ENCODE data around the gene BSX. TPM values are rescaled to one million over a fixed set of nuclear protein-coding genes. Genes with fewer than 3 reads are reported as not detected.

BSX gene
- not detected in 2 replicates for total RNA-seq

- H3K36me3 Mint-ChIP-seq (ENCODE audit: low read depth), result peaks cover 8% of the 10 kb centered on the region
- peaks cover 15% of the 10 kb centered on the region for H3K9me3 Mint-ChIP-seq
- peaks cover 25% of the 10 kb centered on the region for H3K4me1 Mint-ChIP-seq
- peak; percentile 87 for DNase-seq
- peaks cover 87% of the 10 kb centered on the region for H3K27me3 Mint-ChIP-seq
- intact Hi-C loops (cut with micrococcal nuclease), result loop anchor here (2.0 to 5.0 kb wide), 3 partner anchors 73 to 1886 kb away; partner anchors contain the start of genes JHY and ROBO3
- H3K4me3 Mint-ChIP-seq, result no peak within 1 kb of the TSS
- H3K27ac Mint-ChIP-seq, result no peak within 1 kb of the TSS
Measured at GRCh38 chr11:122981388-122982264, at the start of gene BSX. Gene BSX, minus strand, starts transcription at chr11:122981834. Its CDS starts 163 bp downstream, at chr11:122981671.

GRCh38 chr11:123030517-123030916, 48.9 kb upstream of the BSX start:
- Mint-ChIP-seq H3K27ac (no peak overlapping the region), H3K27me3 (peaks cover 7% of the 10 kb centered on the region), H3K36me3 (ENCODE audit: low read depth) (no peaks in the 10 kb centered on the region), H3K4me1 (no peaks in the 10 kb centered on the region), H3K9me3 (no peaks in the 10 kb centered on the region), H3K4me3 (no peak overlapping the region)
- intact Hi-C loops (cut with micrococcal nuclease), result no loop called here
- no peak for DNase-seq

DNA sequence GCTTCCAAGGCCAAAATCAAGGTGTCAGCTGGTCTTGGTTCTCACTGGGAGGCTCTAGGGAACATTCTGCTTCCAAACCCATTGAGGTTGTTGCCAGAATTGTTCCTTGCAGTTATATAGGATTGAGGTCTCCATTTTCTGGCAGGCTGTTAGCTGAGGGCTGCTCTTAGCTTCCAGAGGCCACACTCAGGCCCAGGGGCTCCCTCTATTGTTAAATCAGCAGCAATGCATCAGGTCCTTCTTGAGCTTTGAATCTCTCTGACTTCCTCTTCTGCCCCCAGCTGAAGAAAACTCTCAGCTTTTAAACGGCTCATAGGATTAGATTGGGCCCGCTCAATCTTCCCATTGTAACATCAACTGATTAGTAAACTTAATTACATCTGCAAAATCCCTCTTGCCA, 39.3 kb upstream of the BSX start:
- Mint-ChIP-seq H3K4me3 (no peak overlapping the region), H3K36me3 (ENCODE audit: low read depth) (no peaks in the 10 kb centered on the region), H3K27ac (no peak overlapping the region), H3K4me1 (peaks cover 6% of the 10 kb centered on the region), H3K27me3 (peaks cover 23% of the 10 kb centered on the region), H3K9me3 (no peaks in the 10 kb centered on the region)
- intact Hi-C loops (cut with micrococcal nuclease), result loop anchor here (2.0 kb wide), 1 partner anchor 34 kb away; no protein-coding TSS in a partner anchor
- peak; percentile 76 for DNase-seq

- H3K4me3 Mint-ChIP-seq, result no peak overlapping the region
- H3K36me3 Mint-ChIP-seq (ENCODE audit: low read depth), result no peaks in the 10 kb centered on the region
- peaks cover 22% of the 10 kb centered on the region for H3K27me3 Mint-ChIP-seq
- no peak for DNase-seq
- no peaks in the 10 kb centered on the region for H3K9me3 Mint-ChIP-seq
- H3K4me1 Mint-ChIP-seq, result peaks cover 6% of the 10 kb centered on the region
- H3K27ac Mint-ChIP-seq, result no peak overlapping the region
- intact Hi-C loops (cut with micrococcal nuclease), result no loop called here
Measured at GRCh38 chr11:123018702-123019101, 37.1 kb upstream of the BSX start.

GRCh38 chr11:123011510-123011909, 29.9 kb upstream of the BSX start:
- Mint-ChIP-seq H3K4me1 (no peaks in the 10 kb centered on the region), H3K4me3 (no peak overlapping the region), H3K27ac (no peak overlapping the region), H3K27me3 (peaks cover 19% of the 10 kb centered on the region), H3K9me3 (no peaks in the 10 kb centered on the region), H3K36me3 (ENCODE audit: low read depth) (no peaks in the 10 kb centered on the region)
- intact Hi-C loops (cut with micrococcal nuclease), result no loop called here
- DNase-seq, result no peak

DNA sequence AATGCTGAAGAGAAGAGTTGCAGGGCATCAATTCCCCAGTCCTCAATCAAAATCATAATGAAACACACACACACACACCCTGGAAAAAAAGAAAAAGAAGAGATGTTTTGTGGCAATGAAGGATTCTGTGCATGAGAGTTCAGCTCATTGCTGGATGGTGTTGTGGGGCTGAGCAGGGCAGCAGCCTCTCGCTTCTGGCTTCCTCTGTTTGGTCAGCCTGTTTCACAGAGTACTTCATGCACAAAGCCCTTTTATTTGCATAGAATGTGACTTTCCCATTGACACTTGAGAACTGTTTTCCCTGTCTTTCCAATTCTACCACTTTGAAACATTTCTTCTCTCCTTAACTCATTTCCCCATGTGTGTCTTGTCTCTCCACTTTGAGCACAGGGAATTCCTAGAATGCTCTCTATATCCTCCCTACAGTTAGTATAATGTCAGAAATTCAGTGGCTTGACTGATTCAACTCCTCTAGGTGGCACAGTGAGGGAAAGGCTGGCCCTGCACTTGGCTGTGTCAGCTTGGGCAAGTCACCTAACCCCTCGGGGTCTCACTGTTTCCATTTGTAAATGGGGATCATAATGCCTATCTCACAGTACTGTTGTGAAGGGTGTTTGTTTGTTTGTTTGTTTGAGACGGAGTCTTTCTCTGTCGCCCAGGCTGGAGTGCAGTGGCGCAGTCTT, 25.4 kb upstream of the BSX start:
- peaks cover 10% of the 10 kb centered on the region for H3K27me3 Mint-ChIP-seq
- H3K27ac Mint-ChIP-seq, result no peak overlapping the region
- H3K4me1 Mint-ChIP-seq, result no peaks in the 10 kb centered on the region
- DNase-seq, result no peak
- intact Hi-C loops (cut with micrococcal nuclease), result no loop called here
- no peaks in the 10 kb centered on the region for H3K36me3 Mint-ChIP-seq (ENCODE audit: low read depth)
- H3K9me3 Mint-ChIP-seq, result no peaks in the 10 kb centered on the region
- H3K4me3 Mint-ChIP-seq, result no peak overlapping the region

DNA sequence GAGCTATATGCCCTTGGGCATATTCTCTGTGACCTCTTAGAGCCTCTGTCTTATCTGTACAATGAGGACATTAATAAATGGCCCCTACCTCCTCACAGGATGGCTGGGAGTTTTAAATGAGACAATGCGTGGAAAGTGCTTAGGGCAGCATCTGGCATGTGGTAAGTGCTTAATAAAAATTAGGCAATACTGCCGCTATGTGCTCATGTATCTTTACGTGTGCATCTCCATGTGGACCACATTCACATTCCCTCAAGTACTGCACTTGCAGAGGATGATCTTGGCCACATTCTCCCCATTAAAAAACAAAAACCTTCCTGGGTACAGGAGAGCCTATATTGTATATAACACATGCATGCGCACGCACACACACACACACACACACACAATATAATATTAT, 19.1 kb upstream of the BSX start:
- H3K4me1 Mint-ChIP-seq, result no peaks in the 10 kb centered on the region
- intact Hi-C loops (cut with micrococcal nuclease), result no loop called here
- H3K4me3 Mint-ChIP-seq, result no peak overlapping the region
- no peaks in the 10 kb centered on the region for H3K36me3 Mint-ChIP-seq (ENCODE audit: low read depth)
- H3K27me3 Mint-ChIP-seq, result peaks cover 26% of the 10 kb centered on the region
- DNase-seq, result no peak
- no peak overlapping the region for H3K27ac Mint-ChIP-seq
- no peaks in the 10 kb centered on the region for H3K9me3 Mint-ChIP-seq

DNA sequence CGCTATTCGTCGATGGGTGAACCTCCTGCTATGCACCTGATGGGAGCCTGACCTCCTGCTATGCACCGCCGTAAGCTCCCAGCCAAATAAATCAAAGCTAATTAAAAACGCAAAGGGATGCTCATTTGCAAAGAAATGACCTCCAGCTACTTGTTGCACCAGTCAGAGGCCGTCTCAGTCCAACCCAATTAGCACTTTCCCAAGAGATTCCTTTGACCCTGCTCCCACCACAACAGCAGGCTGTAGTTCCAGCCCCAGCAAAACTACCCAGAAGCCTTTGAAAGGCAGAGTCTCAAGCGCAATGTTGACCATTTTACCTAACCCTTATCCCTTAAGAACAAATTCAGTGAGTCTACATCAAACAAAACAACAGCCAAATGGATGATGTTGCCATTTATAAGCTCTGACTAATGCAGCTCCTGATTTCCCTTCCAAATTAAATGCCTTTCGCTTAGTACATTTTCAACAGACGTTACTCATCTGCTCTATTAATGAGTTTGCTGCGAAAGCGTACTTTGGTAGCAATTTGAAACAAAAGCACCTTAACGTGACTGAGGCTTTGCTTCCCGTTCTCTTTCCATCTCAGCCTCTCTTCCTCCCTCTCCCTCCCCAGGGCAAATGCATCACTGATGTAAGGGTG, 17.2 kb upstream of the BSX start:
- Mint-ChIP-seq H3K4me3 (no peak overlapping the region), H3K27me3 (peaks cover 31% of the 10 kb centered on the region), H3K36me3 (ENCODE audit: low read depth) (no peaks in the 10 kb centered on the region), H3K27ac (no peak overlapping the region), H3K9me3 (no peaks in the 10 kb centered on the region), H3K4me1 (no peaks in the 10 kb centered on the region)
- no peak for DNase-seq
- intact Hi-C loops (cut with micrococcal nuclease), result no loop called here

GRCh38 chr11:122995526-122995925, 13.9 kb upstream of the BSX start:
- intact Hi-C loops (cut with micrococcal nuclease), result no loop called here
- no peak overlapping the region for H3K4me3 Mint-ChIP-seq
- H3K27ac Mint-ChIP-seq, result no peak overlapping the region
- H3K27me3 Mint-ChIP-seq, result peaks cover 32% of the 10 kb centered on the region
- peaks cover 4% of the 10 kb centered on the region for H3K9me3 Mint-ChIP-seq
- H3K4me1 Mint-ChIP-seq, result no peaks in the 10 kb centered on the region
- H3K36me3 Mint-ChIP-seq (ENCODE audit: low read depth), result no peaks in the 10 kb centered on the region
- no peak for DNase-seq

DNA sequence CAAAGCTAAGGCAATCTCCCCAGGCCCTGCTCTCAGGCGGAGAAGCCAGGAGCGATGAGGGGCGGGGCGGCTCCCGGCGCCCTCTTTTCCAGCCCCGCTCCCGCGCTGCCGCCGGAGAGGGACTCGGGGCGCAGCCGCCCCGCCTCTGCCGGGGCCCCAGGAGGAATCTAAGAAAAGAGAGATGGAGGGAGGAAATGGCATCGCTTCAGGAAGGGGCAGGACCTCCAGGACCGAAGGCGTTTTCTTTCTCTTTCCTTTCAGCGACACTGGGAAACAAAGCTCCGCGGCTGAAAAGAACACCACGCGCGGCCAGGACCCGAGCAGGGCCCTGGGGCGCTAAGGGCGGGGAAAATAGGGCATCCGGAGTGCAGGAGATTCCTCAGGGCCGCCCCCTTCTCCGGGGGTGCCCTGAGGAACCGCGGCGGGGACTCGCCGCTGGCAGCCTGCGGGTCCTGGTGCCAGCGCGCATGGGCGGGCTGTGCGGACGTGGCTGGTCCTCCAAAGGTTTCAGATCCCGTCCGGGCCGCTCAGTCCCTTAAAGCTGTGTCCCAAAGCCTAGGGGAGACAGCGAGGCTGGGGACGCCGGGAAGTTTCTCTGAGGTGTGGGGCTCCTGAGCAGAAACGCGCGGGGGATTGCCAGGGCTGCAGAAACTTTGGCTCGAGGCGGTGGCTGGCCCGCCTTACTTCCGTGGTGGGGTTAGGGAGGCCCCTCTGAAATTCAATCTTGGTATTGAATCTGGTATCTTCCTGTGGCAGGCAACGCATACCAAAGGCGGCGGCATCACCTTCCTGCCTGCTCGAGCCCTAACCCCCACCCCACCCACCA, 2.8 kb upstream of the BSX start:
- intact Hi-C loops (cut with micrococcal nuclease), result loop anchor here (5.0 kb wide), 2 partner anchors 102 to 1883 kb away; partner anchors contain the start of genes JHY and ROBO3
- H3K27me3 Mint-ChIP-seq, result peaks cover 81% of the 10 kb centered on the region
- peak; percentile 68 for DNase-seq
- peaks cover 3% of the 10 kb centered on the region for H3K36me3 Mint-ChIP-seq (ENCODE audit: low read depth)
- peaks cover 11% of the 10 kb centered on the region for H3K9me3 Mint-ChIP-seq
- no peak overlapping the region for H3K27ac Mint-ChIP-seq
- H3K4me1 Mint-ChIP-seq, result peaks cover 16% of the 10 kb centered on the region
- peak overlapping the region; percentile 85 for H3K4me3 Mint-ChIP-seq

DNA sequence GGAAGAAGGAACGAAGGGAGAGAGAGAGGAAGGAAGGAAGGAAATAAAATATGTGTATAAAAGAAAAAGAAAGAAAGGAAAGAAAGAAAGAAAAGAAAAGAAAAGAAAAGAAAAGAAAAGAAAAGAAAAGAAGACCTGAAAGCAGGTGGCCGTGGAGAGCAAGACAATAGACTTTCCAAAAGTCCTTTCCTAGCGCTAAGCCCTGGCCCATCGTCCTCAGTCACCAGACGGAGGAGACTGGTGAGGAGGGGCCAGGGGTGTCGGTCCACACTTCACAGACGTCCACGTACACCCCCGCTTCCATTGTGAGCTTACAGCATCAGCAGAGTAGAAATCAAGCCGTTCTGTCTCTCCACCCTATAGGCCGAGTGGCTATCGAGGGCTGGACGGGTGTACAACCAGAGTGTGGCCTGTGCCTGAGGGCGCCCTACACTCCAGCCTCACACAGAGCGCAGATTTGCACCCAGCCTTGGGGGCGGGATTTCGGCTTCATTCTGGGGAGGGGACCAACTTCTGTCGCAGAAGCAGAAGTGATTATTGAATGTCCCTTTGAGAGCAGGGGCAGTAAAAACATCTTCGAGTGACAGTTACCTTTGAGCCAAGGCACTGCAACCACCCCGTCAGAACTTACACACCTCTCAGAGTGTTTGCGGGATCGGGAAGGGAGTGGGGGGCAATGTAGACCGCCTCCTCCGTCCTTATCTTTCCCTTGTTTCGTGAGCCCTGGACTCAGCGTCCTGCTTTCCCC, 2.0 kb upstream of the BSX start:
- no peak for DNase-seq
- H3K27me3 Mint-ChIP-seq, result peaks cover 86% of the 10 kb centered on the region
- H3K27ac Mint-ChIP-seq, result no peak overlapping the region
- intact Hi-C loops (cut with micrococcal nuclease), result loop anchor here (5.0 kb wide), 2 partner anchors 101 to 1884 kb away; partner anchors contain the start of genes JHY and ROBO3
- peaks cover 9% of the 10 kb centered on the region for H3K9me3 Mint-ChIP-seq
- peaks cover 16% of the 10 kb centered on the region for H3K4me1 Mint-ChIP-seq
- peaks cover 3% of the 10 kb centered on the region for H3K36me3 Mint-ChIP-seq (ENCODE audit: low read depth)
- peak overlapping the region; percentile 85 for H3K4me3 Mint-ChIP-seq

- peak; percentile 57 for DNase-seq
- Mint-ChIP-seq H3K27ac (peak overlapping the region; percentile 61), H3K9me3 (peaks cover 18% of the 10 kb centered on the region), H3K4me3 (no peak overlapping the region), H3K36me3 (ENCODE audit: low read depth) (peaks cover 9% of the 10 kb centered on the region), H3K4me1 (peaks cover 29% of the 10 kb centered on the region), H3K27me3 (peaks cover 89% of the 10 kb centered on the region)
- intact Hi-C loops (cut with micrococcal nuclease), result loop anchor here (2.0 to 10.0 kb wide), 4 partner anchors 75 to 1887 kb away; partner anchors contain the start of genes JHY, ROBO3 and SCN3B
Measured at GRCh38 chr11:122979815-122980595, 1.6 kb downstream of the BSX start.

Data from activated CD4-positive, alpha-beta T cell treated with anti-CD3 and anti-CD28 coated beads, Interleukin-2, amount 10 ng/mL, durations not matched to agents 24 days and 14 days (primary cell).